ENCODE results near the gene GRIK4. TPM values are rescaled to one million over a fixed set of nuclear protein-coding genes. Genes with fewer than 3 reads are reported as not detected.

The GRIK4 gene
- total and polyA plus RNA-seq, 2 donors from 2014 or later, result 0.25 TPM; not detected in 1

GRCh38 chr11:120610111-120610510 is 98.6 kb downstream of the GRIK4 start:
- FAIRE-seq (no peak), DNase-seq (peak in 1 of 5 donors; percentile 44)
- no peak for TF ChIP-seq CTCF (IDR thresholded peaks at IDR 0.05; ENCODE audit: borderline replicate concordance, extremely low read depth, insufficient read depth)

GRCh38 chr11:120611581-120611980 is 100.0 kb downstream of the GRIK4 start:
- H3K9me3 ChIP-seq (ENCODE audit: control insufficient read depth in 2 of 3, insufficient read depth in 1 of 3, low read length in 3 of 3), result no peaks in the 10 kb centered on the region
- H3K36me3 ChIP-seq (ENCODE audit: control insufficient read depth in 2 of 3, insufficient read depth in 3 of 3, low read length in 3 of 3), result no peaks in the 10 kb centered on the region
- H3K9ac ChIP-seq (ENCODE audit: low read length in 3 of 3), result no peak overlapping the region
- intact Hi-C loops (cut with DNase I), result no loop called here
- H3K27ac ChIP-seq (ENCODE audit: low read depth in 2 of 2, low read length in 2 of 2), result no peak overlapping the region
- H3K4me3 ChIP-seq (ENCODE audit: low read length in 3 of 3), result no peak overlapping the region
- H3K27me3 ChIP-seq (ENCODE audit: control insufficient read depth, insufficient read depth, low read length), result peaks cover 3% of the 10 kb centered on the region
- TF ChIP-seq CTCF (IDR thresholded peaks at IDR 0.05; ENCODE audit: borderline replicate concordance, extremely low read depth, insufficient read depth), result no peak
- FAIRE-seq, result no peak
- no peak for DNase-seq
- peaks cover 0 to 3% (median 0%) of the 10 kb centered on the region in 3 donors for H3K4me1 ChIP-seq (ENCODE audit: control insufficient read depth in 2 of 3, insufficient read depth in 2 of 3, low read depth in 1 of 3, low read length in 3 of 3)

More at GRCh38 chr11:120610111-120610510, 98.6 kb downstream of the GRIK4 start:
- intact Hi-C loops (cut with DNase I), result no loop called here
- Histone ChIP-seq H3K27ac (ENCODE audit: low read depth in 2 of 2, low read length in 2 of 2) (no peak overlapping the region), H3K27me3 (ENCODE audit: control insufficient read depth, insufficient read depth, low read length) (peaks cover 3% of the 10 kb centered on the region), H3K4me1 (ENCODE audit: control insufficient read depth in 2 of 3, insufficient read depth in 2 of 3, low read depth in 1 of 3, low read length in 3 of 3) (peaks cover 0 to 3% (median 0%) of the 10 kb centered on the region in 3 donors), H3K9ac (ENCODE audit: low read length in 3 of 3) (peak overlapping the region in 1 of 3 donors; percentile 19), H3K9me3 (ENCODE audit: control insufficient read depth in 2 of 3, insufficient read depth in 1 of 3, low read length in 3 of 3) (no peaks in the 10 kb centered on the region), H3K4me3 (ENCODE audit: low read length in 3 of 3) (no peak overlapping the region), H3K36me3 (ENCODE audit: control insufficient read depth in 2 of 3, insufficient read depth in 3 of 3, low read length in 3 of 3) (no peaks in the 10 kb centered on the region)

GRCh38 chr11:120612513-120613263 is 101.1 kb downstream of the GRIK4 start:
- FAIRE-seq (no peak), DNase-seq (peak in 1 of 5 donors; percentile 66)
- Histone ChIP-seq H3K27ac (ENCODE audit: low read depth in 2 of 2, low read length in 2 of 2) (no peak overlapping the region), H3K9me3 (ENCODE audit: control insufficient read depth in 2 of 3, insufficient read depth in 1 of 3, low read length in 3 of 3) (no peaks in the 10 kb centered on the region), H3K4me3 (ENCODE audit: low read length in 3 of 3) (no peak overlapping the region), H3K4me1 (ENCODE audit: control insufficient read depth in 2 of 3, insufficient read depth in 2 of 3, low read depth in 1 of 3, low read length in 3 of 3) (peaks cover 0 to 3% (median 0%) of the 10 kb centered on the region in 3 donors), H3K36me3 (ENCODE audit: control insufficient read depth in 2 of 3, insufficient read depth in 3 of 3, low read length in 3 of 3) (no peaks in the 10 kb centered on the region), H3K9ac (ENCODE audit: low read length in 3 of 3) (no peak overlapping the region), H3K27me3 (ENCODE audit: control insufficient read depth, insufficient read depth, low read length) (peaks cover 3% of the 10 kb centered on the region)
- TF ChIP-seq CTCF (IDR thresholded peaks at IDR 0.05; ENCODE audit: borderline replicate concordance, extremely low read depth, insufficient read depth), result no peak
- intact Hi-C loops (cut with DNase I), result no loop called here

Measured in kidney (tissue), 14 donors.